Uterus (tissue), 2 donors: ENCODE results near the gene CXCL12.

Experiments used
- POLR2A ChIP-seq, 2 donors: fragments of 450-650 bp; IDR thresholded peaks; one replicate each; pipeline ENCODE4 v1.6.1; 2016; ENCODE audit warnings: antibody characterized with exemption in 2 of 2, mild to moderate bottlenecking in 1 of 2, moderate library complexity in 1 of 2
- TF ChIP-seq, protein P1 (sequence below), 4 experiments: fragments of 200-600 bp in 2 of 4; fragments of 450-650 bp in 2 of 4; sonication (generic) in 2 of 4; IDR thresholded peaks; one replicate each; pipeline ENCODE4 v1.5.1; 2016 to 2019; ENCODE audit warnings: antibody characterized with exemption in 4 of 4, mild to moderate bottlenecking in 2 of 4, moderate library complexity in 1 of 4

DNA sequence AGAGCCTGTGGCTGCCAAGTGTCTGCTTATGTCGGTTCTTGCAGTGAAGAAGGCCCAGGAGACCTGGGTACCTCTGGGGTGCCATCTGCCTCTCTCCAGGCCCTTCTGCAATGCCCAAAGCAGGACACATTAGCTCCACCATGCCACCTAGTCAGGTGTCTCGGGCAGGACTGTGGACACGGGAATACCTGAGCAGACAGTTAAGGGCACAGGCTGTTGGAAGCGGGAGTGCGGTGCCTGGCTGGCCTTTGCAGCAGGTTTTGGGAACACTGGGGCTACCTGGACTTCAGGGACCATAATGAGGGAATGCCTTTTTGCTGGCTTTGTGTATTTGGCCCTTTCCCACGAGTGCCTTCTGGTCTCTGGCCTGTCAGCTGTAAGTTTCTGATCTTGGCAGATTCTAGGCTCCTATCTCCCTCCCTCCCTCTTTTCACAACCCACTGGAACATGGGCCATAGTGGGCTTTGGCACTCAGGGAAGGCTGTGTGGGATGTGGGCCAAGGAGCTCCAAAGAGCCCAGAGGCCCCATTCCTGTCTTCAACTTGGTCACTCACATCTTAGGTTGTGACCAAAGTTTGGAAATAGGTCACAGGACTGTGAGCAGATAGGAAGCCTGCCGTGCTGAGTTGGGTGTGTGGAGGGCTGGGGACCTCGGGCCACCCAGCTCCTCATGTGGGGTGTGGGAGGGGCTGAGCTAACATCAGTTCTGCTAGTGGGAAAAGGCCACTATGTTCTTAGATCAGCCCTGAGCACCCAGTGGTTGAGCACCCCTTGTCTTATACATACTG, 41.5 kb upstream of the CXCL12 start:
- TF ChIP-seq POLR2A (IDR thresholded peaks at IDR 0.05), result no peak
- TF ChIP-seq, protein P1, sequence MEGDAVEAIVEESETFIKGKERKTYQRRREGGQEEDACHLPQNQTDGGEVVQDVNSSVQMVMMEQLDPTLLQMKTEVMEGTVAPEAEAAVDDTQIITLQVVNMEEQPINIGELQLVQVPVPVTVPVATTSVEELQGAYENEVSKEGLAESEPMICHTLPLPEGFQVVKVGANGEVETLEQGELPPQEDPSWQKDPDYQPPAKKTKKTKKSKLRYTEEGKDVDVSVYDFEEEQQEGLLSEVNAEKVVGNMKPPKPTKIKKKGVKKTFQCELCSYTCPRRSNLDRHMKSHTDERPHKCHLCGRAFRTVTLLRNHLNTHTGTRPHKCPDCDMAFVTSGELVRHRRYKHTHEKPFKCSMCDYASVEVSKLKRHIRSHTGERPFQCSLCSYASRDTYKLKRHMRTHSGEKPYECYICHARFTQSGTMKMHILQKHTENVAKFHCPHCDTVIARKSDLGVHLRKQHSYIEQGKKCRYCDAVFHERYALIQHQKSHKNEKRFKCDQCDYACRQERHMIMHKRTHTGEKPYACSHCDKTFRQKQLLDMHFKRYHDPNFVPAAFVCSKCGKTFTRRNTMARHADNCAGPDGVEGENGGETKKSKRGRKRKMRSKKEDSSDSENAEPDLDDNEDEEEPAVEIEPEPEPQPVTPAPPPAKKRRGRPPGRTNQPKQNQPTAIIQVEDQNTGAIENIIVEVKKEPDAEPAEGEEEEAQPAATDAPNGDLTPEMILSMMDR (IDR thresholded peaks at IDR 0.05), result no peak
